Measurements from ENCODE around the gene NAT14.
"Not testable (repeated sequence)": the region's sequence is repeated elsewhere in the genome, so short reads cannot be mapped to it uniquely, and the experiment has no call there.

Gene NAT14

GRCh38 chr19:55504252-55504603 lies 19.2 kb downstream of the NAT14 start:
- no peak for DNase-seq

- no peak for DNase-seq
Observed at GRCh38 chr19:55504981-55505380, 20.0 kb downstream of the NAT14 start.

- DNase-seq: no peak
Observed at GRCh38 chr19:55508120-55508519, 23.1 kb downstream of the NAT14 start.

- DNase-seq: peak; percentile 92
Observed at GRCh38 chr19:55516878-55517620, 32.1 kb downstream of the NAT14 start.

GRCh38 chr19:55519451-55520311 lies 34.7 kb downstream of the NAT14 start:
- no peak for DNase-seq

- DNase-seq: no peak
Observed at GRCh38 chr19:55520691-55521292, 35.8 kb downstream of the NAT14 start.

GRCh38 chr19:55525289-55526101 lies 40.5 kb downstream of the NAT14 start:
- DNase-seq: no peak

GRCh38 chr19:55526216-55527196 lies 41.5 kb downstream of the NAT14 start:
- DNase-seq: no peak

GRCh38 chr19:55527197-55528029 lies 42.4 kb downstream of the NAT14 start:
- no peak for DNase-seq

- DNase-seq: no peak
Observed at GRCh38 chr19:55528030-55528803, 43.2 kb downstream of the NAT14 start.

- no peak for DNase-seq
Observed at GRCh38 chr19:55529636-55530234, 44.7 kb downstream of the NAT14 start.

GRCh38 chr19:55530996-55531395 lies 46.0 kb downstream of the NAT14 start:
- no peak for DNase-seq

GRCh38 chr19:55534280-55534679 lies 49.3 kb downstream of the NAT14 start:
- DNase-seq: not testable (repeated sequence)

- DNase-seq: no peak
Observed at GRCh38 chr19:55535173-55535964, 50.4 kb downstream of the NAT14 start.

GRCh38 chr19:55535965-55536350 lies 51.0 kb downstream of the NAT14 start:
- no peak for DNase-seq

- no peak for DNase-seq
Observed at GRCh38 chr19:55536366-55536765, 51.4 kb downstream of the NAT14 start.
